ENCODE measurements around the gene FMNL3.

Gene FMNL3

DNA sequence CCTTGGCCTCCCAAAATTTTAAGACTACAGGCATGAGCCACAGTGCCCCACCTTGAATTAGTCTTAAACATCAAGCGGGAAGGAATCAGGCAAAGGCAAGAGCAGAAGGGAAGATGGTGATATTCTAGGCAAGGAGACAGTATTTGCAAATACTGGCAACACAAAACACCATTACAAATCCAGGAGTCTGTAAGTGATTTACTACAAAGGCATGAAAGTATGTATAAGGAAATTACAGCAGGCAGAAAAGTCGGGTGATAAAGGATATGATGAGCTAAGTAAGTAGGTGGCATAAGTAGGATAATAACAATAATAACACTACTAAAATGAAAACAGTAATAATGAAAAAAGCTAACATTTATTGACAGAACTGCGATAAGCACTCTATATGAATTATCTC is 28.5 kb downstream of the FMNL3 start:
- H3K4me3 ChIP-seq (ENCODE audit: control insufficient read depth, low read depth, low read length), result no peak overlapping the region
- TF ChIP-seq, protein P1, sequence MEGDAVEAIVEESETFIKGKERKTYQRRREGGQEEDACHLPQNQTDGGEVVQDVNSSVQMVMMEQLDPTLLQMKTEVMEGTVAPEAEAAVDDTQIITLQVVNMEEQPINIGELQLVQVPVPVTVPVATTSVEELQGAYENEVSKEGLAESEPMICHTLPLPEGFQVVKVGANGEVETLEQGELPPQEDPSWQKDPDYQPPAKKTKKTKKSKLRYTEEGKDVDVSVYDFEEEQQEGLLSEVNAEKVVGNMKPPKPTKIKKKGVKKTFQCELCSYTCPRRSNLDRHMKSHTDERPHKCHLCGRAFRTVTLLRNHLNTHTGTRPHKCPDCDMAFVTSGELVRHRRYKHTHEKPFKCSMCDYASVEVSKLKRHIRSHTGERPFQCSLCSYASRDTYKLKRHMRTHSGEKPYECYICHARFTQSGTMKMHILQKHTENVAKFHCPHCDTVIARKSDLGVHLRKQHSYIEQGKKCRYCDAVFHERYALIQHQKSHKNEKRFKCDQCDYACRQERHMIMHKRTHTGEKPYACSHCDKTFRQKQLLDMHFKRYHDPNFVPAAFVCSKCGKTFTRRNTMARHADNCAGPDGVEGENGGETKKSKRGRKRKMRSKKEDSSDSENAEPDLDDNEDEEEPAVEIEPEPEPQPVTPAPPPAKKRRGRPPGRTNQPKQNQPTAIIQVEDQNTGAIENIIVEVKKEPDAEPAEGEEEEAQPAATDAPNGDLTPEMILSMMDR (conservative IDR thresholded peaks at IDR 0.05; ENCODE audit: control insufficient read depth, insufficient read depth, low read depth, low read length), result no peak
- DNase-seq (ENCODE audit: low read depth), result no peak

DNA sequence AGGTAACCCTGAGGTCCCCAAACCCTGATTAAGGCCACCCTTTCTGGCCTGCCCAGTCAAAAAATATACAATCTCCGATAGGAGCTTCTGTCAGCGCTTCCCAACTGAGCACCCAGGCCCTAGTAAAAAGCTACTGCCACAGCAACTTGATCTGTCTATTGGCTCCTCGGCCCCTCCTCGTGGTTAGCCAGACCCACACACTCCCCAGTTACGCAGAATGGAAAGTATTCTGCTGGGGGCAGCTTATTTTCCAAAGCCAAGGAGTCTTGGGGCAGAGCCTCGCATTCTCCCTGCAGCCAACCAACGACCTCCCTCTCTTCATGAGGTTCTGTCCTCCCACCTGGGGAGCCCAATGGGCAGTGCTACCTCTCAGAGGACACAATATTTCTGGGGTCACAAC is 32.1 kb downstream of the FMNL3 start:
- H3K4me3 ChIP-seq (ENCODE audit: control insufficient read depth, low read depth, low read length), result no peak overlapping the region
- DNase-seq (ENCODE audit: low read depth), result no peak
- TF ChIP-seq, protein P1 (conservative IDR thresholded peaks at IDR 0.05; ENCODE audit: control insufficient read depth, insufficient read depth, low read depth, low read length), result no peak

DNA sequence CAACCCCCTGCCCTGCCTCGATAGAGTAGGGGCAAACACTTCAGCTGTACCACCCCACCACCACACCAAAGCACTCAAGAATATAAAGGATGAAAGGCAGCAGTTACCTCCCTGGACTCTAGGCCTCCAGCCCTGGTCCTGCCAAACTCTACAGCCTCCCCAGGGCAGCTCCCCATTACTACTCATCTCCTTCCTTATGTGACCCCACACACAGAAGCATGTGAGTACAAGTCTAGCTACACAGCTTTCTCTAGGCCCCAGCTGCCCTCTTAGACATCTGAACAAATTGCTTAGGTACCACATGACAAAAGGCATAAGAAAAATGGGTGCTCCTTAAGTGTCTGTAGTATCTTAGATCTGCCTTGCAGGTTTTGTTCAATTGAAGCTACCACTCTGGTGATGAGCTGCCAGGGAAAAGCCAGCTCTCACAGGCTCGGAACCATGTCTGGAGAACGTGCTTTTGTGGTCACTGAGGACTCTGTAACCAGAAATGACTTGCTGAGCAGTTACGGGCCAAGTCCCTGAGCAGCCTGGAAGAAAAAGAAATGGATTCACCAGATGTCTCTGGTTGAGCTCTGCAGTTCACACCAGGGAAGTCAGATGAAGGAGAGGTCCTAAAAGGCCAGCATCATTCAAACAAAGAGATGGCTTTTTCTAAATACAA is 32.8 kb downstream of the FMNL3 start:
- DNase-seq (ENCODE audit: low read depth), result peak; percentile 61
- TF ChIP-seq, protein P1 (conservative IDR thresholded peaks at IDR 0.05; ENCODE audit: control insufficient read depth, insufficient read depth, low read depth, low read length), result no peak
- no peak overlapping the region for H3K4me3 ChIP-seq (ENCODE audit: control insufficient read depth, low read depth, low read length)

DNA sequence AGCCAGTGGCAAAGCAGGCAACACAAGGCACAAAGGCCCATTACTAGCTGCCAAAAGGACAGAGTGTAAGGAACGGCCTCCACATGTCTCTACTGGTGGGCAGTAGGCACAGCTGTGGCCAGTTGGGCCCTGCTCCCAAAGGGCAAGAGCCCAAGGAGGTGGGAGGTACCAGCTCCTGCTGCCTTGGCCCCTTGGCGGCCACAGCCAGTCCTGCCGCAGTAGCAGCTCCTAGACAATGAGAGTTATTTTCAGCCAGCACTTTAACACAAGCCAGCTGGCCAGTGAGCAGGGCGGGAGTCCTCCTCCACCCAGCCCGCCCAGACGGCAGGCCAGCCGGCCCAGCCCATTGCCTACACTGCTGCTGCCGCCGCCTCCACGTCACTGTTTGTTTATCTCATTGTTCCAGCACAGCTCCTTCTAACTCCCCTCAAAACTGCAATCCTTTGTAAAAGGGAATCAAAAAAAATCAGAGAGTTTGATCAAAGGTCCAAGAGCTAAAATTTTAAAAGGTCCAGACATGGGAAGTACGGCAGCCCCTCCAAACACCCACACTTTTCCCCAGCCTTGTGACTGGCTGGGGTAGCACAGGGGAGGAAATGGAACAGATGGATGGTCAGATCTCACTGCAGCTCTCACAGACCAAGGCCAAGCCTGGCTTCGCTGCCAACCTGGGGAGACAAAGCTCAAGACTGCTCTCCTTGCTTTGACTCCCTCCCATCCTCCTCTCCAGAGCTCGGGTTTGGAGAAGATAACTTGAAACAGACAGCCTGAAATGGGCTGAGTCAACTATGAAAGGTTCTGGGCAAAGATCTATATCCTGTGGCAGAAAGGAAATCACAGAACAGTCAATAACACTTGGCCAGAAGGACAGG is 33.5 kb downstream of the FMNL3 start:
- TF ChIP-seq, protein P1 (conservative IDR thresholded peaks at IDR 0.05; ENCODE audit: control insufficient read depth, insufficient read depth, low read depth, low read length), result peak; percentile 31
- peak overlapping the region; percentile 4 for H3K4me3 ChIP-seq (ENCODE audit: control insufficient read depth, low read depth, low read length)
- DNase-seq (ENCODE audit: low read depth), result peak; percentile 94

DNA sequence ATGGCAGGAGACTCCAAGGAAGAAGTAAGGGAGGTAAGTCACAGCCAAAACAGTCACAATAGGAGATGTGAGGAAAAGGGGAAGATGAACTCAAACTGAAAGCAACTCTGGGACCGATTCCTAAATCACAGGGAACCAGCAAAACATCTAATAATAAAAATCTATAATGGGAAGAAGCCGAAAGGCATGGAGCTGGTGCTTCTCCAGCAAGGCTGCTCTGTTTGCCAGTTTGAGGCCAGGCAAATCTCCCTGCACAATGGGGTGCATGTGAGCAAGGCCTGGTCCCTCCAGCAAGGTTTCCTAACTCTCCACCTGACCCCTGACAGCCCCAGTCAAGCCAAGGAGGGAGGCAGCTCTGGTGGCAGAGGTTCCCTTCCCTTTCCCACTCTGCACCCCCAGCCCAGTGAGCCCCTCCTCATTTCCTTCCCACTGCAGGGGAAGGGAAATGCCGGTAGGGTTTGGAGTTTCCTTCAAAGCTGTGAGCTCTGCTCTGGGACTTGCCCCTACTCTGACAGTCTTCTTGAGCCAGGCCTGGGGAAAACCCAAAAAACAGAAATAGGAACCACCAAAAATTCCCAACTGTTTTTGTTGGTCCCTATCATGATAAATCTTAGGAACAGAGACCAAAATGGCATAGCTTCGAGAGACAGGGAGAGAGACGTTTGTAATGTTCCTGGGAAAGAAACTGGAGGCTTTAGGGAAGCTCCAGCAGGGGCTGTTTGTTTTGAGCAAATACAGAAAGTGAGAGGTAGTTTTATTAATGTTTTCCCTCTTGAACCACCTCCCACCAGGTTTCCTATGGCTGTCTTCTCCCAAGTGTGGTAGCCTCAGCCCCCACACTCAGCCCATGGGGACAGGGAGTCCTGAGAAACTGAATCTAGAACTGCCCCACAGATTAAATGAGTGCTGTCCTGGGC is 34.6 kb downstream of the FMNL3 start:
- TF ChIP-seq, protein P1 (conservative IDR thresholded peaks at IDR 0.05; ENCODE audit: control insufficient read depth, insufficient read depth, low read depth, low read length), result no peak
- H3K4me3 ChIP-seq (ENCODE audit: control insufficient read depth, low read depth, low read length), result no peak overlapping the region
- no peak for DNase-seq (ENCODE audit: low read depth)

DNA sequence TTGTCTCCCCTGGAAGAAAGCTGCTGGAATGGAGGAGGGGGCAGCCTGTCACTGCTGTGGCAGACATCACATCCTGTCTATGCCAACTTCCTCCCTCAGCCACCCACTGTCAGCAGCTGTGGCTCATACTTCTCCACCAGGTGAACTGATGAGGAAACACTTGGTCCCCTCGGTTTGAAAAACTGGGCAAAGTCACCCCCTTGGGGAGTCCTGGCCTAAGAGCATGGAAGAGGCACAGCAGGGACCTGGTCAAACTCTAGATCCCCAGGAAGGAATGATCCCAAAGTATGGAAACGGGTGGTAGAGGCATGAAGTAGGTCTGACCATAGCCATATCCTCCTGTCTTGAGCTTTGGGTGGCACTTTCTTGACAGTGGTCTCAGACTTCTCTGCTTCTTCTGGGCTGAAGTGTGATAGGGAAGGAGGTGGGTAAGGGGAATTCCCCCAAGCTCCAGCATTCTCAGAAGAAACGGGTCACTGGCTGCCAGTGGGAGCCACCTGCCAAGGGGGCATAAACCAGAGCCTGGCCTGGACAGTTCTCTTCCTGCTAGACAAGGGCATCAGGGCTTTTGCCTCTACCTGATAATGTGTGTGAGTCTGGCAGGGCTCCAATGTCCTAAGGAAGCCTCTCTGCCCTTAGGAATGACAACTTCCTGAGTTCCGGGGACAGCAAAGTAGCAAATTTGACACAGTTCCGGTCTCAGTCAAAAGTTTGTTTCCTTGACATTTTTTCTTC is 36.0 kb downstream of the FMNL3 start:
- H3K4me3 ChIP-seq (ENCODE audit: control insufficient read depth, low read depth, low read length), result no peak overlapping the region
- no peak for DNase-seq (ENCODE audit: low read depth)
- TF ChIP-seq, protein P1 (conservative IDR thresholded peaks at IDR 0.05; ENCODE audit: control insufficient read depth, insufficient read depth, low read depth, low read length), result no peak

Measured in fibroblast of mammary gland (primary cell).